MM.1S (cell line): Measurements from ENCODE around the gene PLA2G6.

Experiments
- DNase-seq: peaks from one replicate; pipeline ENCODE4 v3.0.0-alpha.2; 2015
- H2AFZ ChIP-seq: fragments of 300-600 bp; sonication (generic); 2 replicates; pipeline ENCODE4 v1.6.0; 2016; ENCODE audit warnings: antibody characterized with exemption, low read length
- H3F3A ChIP-seq: fragments of 300-600 bp; sonication (generic); 2 replicates; pipeline ENCODE4 v1.6.1; 2016; ENCODE audit warnings: mild to moderate bottlenecking, antibody characterized with exemption, low read length, moderate library complexity, mixed read lengths; ENCODE audit not compliant: insufficient read depth
- H3K27ac ChIP-seq: fragments of 300-600 bp; sonication (generic); 2 replicates; pipeline ENCODE4 v1.5.1; 2016; ENCODE audit warnings: mild to moderate bottlenecking, low read length
- H3K27me3 ChIP-seq: fragments of 300-600 bp; sonication (generic); replicated peaks from 2 replicates; pipeline ENCODE4 v1.6.0; 2016; ENCODE audit warnings: low read length; ENCODE audit not compliant: insufficient read depth
- H3K36me3 ChIP-seq: fragments of 300-600 bp; sonication (generic); replicated peaks from 2 replicates; pipeline ENCODE4 v1.6.1; 2016; ENCODE audit warnings: mild to moderate bottlenecking, low read length, mixed read lengths; ENCODE audit not compliant: insufficient read depth
- H3K4me1 ChIP-seq: fragments of 300-600 bp; sonication (generic); 2 replicates; pipeline ENCODE4 v1.6.1; 2016; ENCODE audit warnings: low read length, mixed read lengths
- H3K4me2 ChIP-seq: fragments of 300-600 bp; sonication (generic); 2 replicates; pipeline ENCODE4 v1.6.0; 2016; ENCODE audit warnings: low read depth, low read length
- H3K4me3 ChIP-seq: fragments of 300-600 bp; sonication (generic); 2 replicates; pipeline ENCODE4 v1.5.1; 2016; ENCODE audit warnings: low read length, mixed read lengths
- H3K79me2 ChIP-seq: fragments of 300-600 bp; sonication (generic); 2 replicates; pipeline ENCODE4 v1.6.1; 2016; ENCODE audit warnings: mixed run types, low read length, mixed read lengths
- H3K9ac ChIP-seq: fragments of 300-600 bp; sonication (generic); 2 replicates; pipeline ENCODE4 v1.6.1; 2016; ENCODE audit warnings: low read length, mixed read lengths
- H3K9me2 ChIP-seq: fragments of 300-600 bp; sonication (generic); replicated peaks from 2 replicates; pipeline ENCODE4 v1.6.1; 2016; ENCODE audit warnings: mild to moderate bottlenecking, low read length, mixed read lengths; ENCODE audit not compliant: insufficient read depth
- H3K9me3 ChIP-seq: fragments of 300-600 bp; sonication (generic); replicated peaks from 2 replicates; pipeline ENCODE4 v1.6.1; 2016; ENCODE audit warnings: mild to moderate bottlenecking, low read length, mixed read lengths; ENCODE audit not compliant: insufficient read depth
- H4K20me1 ChIP-seq: fragments of 300-600 bp; sonication (generic); 2 replicates; pipeline ENCODE4 v1.6.1; 2016; ENCODE audit warnings: mild to moderate bottlenecking, low read length, moderate library complexity, mixed read lengths; ENCODE audit not compliant: insufficient read depth
- EZH2 ChIP-seq: fragments of 300-600 bp; sonication (generic); optimal IDR thresholded peaks from 2 replicates; pipeline ENCODE3; 2017; ENCODE audit warnings: low read depth, mild to moderate bottlenecking, antibody characterized with exemption, low read length, mixed read lengths
- EZH2phosphoT487 ChIP-seq: fragments of 300-600 bp; sonication (generic); IDR thresholded peaks from 2 replicates; pipeline ENCODE4 v1.6.1; 2018; ENCODE audit warnings: antibody characterized with exemption, low read length
- TF ChIP-seq, protein P1 (sequence below): fragments of 300-600 bp; sonication (generic); IDR thresholded peaks from 2 replicates; pipeline ENCODE4 v1.5.1; 2016; ENCODE audit warnings: antibody characterized with exemption, low read length, mixed read lengths

PLA2G6 gene

GRCh38 chr22:38089474-38089851 is 92.2 kb downstream of the PLA2G6 start:
- no peaks in the 10 kb centered on the region for H3K27me3 ChIP-seq
- H3K9me3 ChIP-seq = no peaks in the 10 kb centered on the region
- no peak overlapping the region for H2AFZ ChIP-seq
- H3K9me2 ChIP-seq = no peaks in the 10 kb centered on the region
- H3K36me3 ChIP-seq = no peaks in the 10 kb centered on the region
- H3K4me2 ChIP-seq = no peak overlapping the region
- no peak overlapping the region for H3K27ac ChIP-seq
- H4K20me1 ChIP-seq = no peaks in the 10 kb centered on the region
- H3K9ac ChIP-seq = no peak overlapping the region
- DNase-seq = no peak
- TF ChIP-seq EZH2phosphoT487 = no peak
- no peak for TF ChIP-seq EZH2
- TF ChIP-seq, protein P1, sequence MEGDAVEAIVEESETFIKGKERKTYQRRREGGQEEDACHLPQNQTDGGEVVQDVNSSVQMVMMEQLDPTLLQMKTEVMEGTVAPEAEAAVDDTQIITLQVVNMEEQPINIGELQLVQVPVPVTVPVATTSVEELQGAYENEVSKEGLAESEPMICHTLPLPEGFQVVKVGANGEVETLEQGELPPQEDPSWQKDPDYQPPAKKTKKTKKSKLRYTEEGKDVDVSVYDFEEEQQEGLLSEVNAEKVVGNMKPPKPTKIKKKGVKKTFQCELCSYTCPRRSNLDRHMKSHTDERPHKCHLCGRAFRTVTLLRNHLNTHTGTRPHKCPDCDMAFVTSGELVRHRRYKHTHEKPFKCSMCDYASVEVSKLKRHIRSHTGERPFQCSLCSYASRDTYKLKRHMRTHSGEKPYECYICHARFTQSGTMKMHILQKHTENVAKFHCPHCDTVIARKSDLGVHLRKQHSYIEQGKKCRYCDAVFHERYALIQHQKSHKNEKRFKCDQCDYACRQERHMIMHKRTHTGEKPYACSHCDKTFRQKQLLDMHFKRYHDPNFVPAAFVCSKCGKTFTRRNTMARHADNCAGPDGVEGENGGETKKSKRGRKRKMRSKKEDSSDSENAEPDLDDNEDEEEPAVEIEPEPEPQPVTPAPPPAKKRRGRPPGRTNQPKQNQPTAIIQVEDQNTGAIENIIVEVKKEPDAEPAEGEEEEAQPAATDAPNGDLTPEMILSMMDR = no peak
- no peaks in the 10 kb centered on the region for H3K79me2 ChIP-seq
- no peaks in the 10 kb centered on the region for H3K4me1 ChIP-seq
- H3F3A ChIP-seq = no peaks in the 10 kb centered on the region
- H3K4me3 ChIP-seq = no peak overlapping the region

GRCh38 chr22:38088629-38089473 is 92.8 kb downstream of the PLA2G6 start:
- Histone ChIP-seq H3K9ac (no peak overlapping the region), H3K9me2 (no peaks in the 10 kb centered on the region), H3F3A (no peaks in the 10 kb centered on the region), H3K36me3 (no peaks in the 10 kb centered on the region), H2AFZ (no peak overlapping the region), H3K4me3 (no peak overlapping the region), H3K4me2 (no peak overlapping the region), H3K4me1 (no peaks in the 10 kb centered on the region), H4K20me1 (no peaks in the 10 kb centered on the region), H3K27ac (no peak overlapping the region), H3K79me2 (no peaks in the 10 kb centered on the region), H3K9me3 (no peaks in the 10 kb centered on the region), H3K27me3 (no peaks in the 10 kb centered on the region)
- TF ChIP-seq EZH2phosphoT487 = no peak
- no peak for TF ChIP-seq EZH2
- TF ChIP-seq, protein P1 = no peak
- no peak for DNase-seq

DNA sequence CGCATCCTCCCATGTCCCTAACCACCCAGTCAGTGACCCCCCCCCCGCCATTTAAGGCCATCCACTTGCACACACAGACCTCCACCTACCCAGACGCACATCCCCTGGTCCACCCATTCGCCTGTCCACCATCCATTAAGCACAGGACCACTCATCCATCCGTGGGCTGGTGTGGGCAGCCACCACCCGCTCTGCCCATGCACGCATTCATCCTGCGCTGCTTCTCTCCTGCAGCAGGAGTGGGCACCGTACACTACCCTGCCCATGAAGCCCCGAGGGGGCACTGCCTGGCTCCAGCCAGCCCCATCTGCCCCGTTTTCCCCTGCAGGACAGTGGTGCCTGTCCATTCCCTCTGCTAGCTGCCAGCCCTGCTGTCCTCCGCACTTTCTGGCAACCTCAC is 93.8 kb downstream of the PLA2G6 start:
- H3K9me2 ChIP-seq = no peaks in the 10 kb centered on the region

More for the DNA sequence above, 93.8 kb downstream of the PLA2G6 start:
- Histone ChIP-seq H3K36me3 (no peaks in the 10 kb centered on the region), H3K4me3 (no peak overlapping the region), H3K9me3 (no peaks in the 10 kb centered on the region), H3K4me2 (no peak overlapping the region), H2AFZ (no peak overlapping the region), H4K20me1 (no peaks in the 10 kb centered on the region), H3K27me3 (no peaks in the 10 kb centered on the region), H3F3A (no peaks in the 10 kb centered on the region), H3K4me1 (no peaks in the 10 kb centered on the region), H3K79me2 (no peaks in the 10 kb centered on the region), H3K27ac (no peak overlapping the region), H3K9ac (no peak overlapping the region)
- no peak for DNase-seq
- TF ChIP-seq EZH2 = no peak
- TF ChIP-seq, protein P1 = no peak
- no peak for TF ChIP-seq EZH2phosphoT487
